HepG2 (cell line): ENCODE data around the gene TRAPPC12. TPM values are rescaled to one million over a fixed set of nuclear protein-coding genes. Genes with fewer than 3 reads are reported as not detected.
A peak's percentile ranks its signal among the peaks of the same experiment; 100 is the strongest.

Source experiments
- BHLHE40 ChIP-seq: IDR thresholded peaks from 2 replicates; pipeline ENCODE4 v1.6.1; 2011; ENCODE audit warnings: low read length, improper control_type of control experiment
- MBNL3 ChIP-seq: fragments of 250-450 bp; sonication (Bioruptor Pico); conservative IDR thresholded peaks from 2 replicates; pipeline ENCODE4 v1.8.0; 2022; ENCODE audit warnings: mild to moderate bottlenecking, inconsistent platforms
- MEF2D ChIP-seq: sonication (generic); formaldehyde crosslinking; IDR thresholded peaks from 2 replicates; pipeline ENCODE4 v1.5.1; 2020; ENCODE audit warnings: mild to moderate bottlenecking, missing genetic modification reagents
- SSRP1 ChIP-seq: IDR thresholded peaks from 2 replicates; pipeline ENCODE4 v1.6.1; 2016; ENCODE audit warnings: control low read depth
- ZBTB20 ChIP-seq: sonication (generic); formaldehyde crosslinking; IDR thresholded peaks from 2 replicates; pipeline ENCODE4 v1.8.1; 2023; ENCODE audit warnings: missing genetic modification reagents, low read depth, mild to moderate bottlenecking, borderline replicate concordance
- ZIK1 ChIP-seq: sonication (generic); formaldehyde crosslinking; IDR thresholded peaks from 2 replicates; pipeline ENCODE4 v1.5.0; 2020; ENCODE audit warnings: mild to moderate bottlenecking, low read depth, missing genetic modification reagents, borderline replicate concordance
- ZNF598 ChIP-seq: sonication (generic); formaldehyde crosslinking; IDR thresholded peaks from 2 replicates; pipeline ENCODE4 v1.5.1; 2020; ENCODE audit warnings: mild to moderate bottlenecking, missing genetic modification reagents, borderline replicate concordance
- ZNF792 ChIP-seq: IDR thresholded peaks from 2 replicates; pipeline ENCODE4 v1.6.1; 2016
- polyA plus RNA-seq, 8 experiments: library from polyadenylated mRNA; depleted of rRNA in 3 of 8; stranded (reverse) in 7 of 8; unstranded in 1 of 8; fragments of >200 nt; fragmentation: Illumina TruSeq in 4 of 8; extraction: Trizol in 4 of 8; gene quantifications; 2 replicates each; pipeline versions ENCODE4 v1.2.1 to v1.2.3, GENCODE V29; 2011 to 2016; ENCODE audit warnings: low read depth in 4 of 8, missing spikeins in 1 of 8, mixed read lengths in 1 of 8; ENCODE audit not compliant: insufficient read depth in 1 of 8
- total RNA-seq, 5 experiments: library from RNA; depleted of rRNA; stranded (reverse); fragments of >200 nt; fragmentation: Illumina TruSeq; extraction: Trizol; gene quantifications; 2 replicates each; pipeline ENCODE4 v1.2.3, GENCODE V29; 2016; ENCODE audit warnings: low read depth in 1 of 5
- TF ChIP-seq, protein P1 (sequence below): sonication (generic); formaldehyde crosslinking; IDR thresholded peaks from 2 replicates; pipeline ENCODE4 v1.4.0; 2020; ENCODE audit warnings: mild to moderate bottlenecking, low read depth, missing genetic modification reagents
- TF ChIP-seq, protein P2 (sequence below): fragments of 450-650 bp; IDR thresholded peaks from 2 replicates; pipeline ENCODE4 v1.6.1; 2017; ENCODE audit warnings: mild to moderate bottlenecking
- TF ChIP-seq, protein P3 (sequence below): IDR thresholded peaks from 2 replicates; pipeline ENCODE4 v1.6.1; 2012; ENCODE audit warnings: low read length, improper control_type of control experiment
- TF ChIP-seq, protein P4 (sequence below): sonication (generic); formaldehyde crosslinking; IDR thresholded peaks from 2 replicates; pipeline ENCODE4 v1.4.0; 2020; ENCODE audit warnings: low read depth, mild to moderate bottlenecking, missing genetic modification reagents
- TF ChIP-seq, protein P5 (sequence below): sonication (generic); formaldehyde crosslinking; IDR thresholded peaks from 2 replicates; pipeline ENCODE4 v1.4.0; 2020; ENCODE audit warnings: mild to moderate bottlenecking, missing genetic modification reagents

TRAPPC12 gene
- total and polyA plus RNA-seq, 2 of the 13 experiments (the other 11 are each of a cell fraction or from before 2014, with no cell fraction given), result 46.4 to 97.7 TPM

DNA sequence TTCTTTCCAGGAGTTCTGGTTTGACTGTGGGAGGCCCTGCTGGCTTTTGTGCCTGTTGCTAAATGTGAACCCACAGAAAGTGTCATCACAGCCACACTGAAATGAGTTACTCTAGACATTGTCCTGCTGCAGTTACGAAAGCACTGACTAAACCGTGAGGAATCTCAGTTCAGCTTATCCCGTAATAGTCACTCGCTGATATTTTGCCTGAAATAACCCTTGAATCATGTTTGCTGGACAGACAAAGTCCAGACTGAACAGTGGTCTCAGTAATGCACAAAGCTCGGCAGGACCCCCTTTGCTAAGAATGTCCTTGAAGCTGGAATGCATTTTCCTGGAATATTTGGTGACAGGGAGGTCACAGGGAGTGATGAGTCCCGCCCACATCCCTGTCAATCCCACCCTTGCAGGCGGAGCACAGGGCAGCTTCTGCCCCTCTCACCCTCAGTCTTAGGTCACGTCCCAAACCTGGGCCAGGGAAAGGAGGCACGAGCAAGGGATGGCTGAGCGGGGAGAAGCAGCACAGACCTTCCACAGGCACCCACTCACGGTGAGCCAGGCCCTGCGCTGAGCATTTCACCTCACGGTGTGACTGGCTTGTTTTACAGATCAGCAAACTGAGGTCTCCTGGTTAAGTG, 86.5 kb downstream of the TRAPPC12 start (continued):
- TF ChIP-seq MEF2D (CRISPR knock-in tag), result peak; percentile 97
- TF ChIP-seq, protein P1, sequence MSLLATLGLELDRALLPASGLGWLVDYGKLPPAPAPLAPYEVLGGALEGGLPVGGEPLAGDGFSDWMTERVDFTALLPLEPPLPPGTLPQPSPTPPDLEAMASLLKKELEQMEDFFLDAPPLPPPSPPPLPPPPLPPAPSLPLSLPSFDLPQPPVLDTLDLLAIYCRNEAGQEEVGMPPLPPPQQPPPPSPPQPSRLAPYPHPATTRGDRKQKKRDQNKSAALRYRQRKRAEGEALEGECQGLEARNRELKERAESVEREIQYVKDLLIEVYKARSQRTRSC, result no peak
- TF ChIP-seq ZIK1 (CRISPR knock-in tag), result no peak
- TF ChIP-seq MBNL3 (CRISPR knock-in tag), result no peak
- TF ChIP-seq, protein P2, sequence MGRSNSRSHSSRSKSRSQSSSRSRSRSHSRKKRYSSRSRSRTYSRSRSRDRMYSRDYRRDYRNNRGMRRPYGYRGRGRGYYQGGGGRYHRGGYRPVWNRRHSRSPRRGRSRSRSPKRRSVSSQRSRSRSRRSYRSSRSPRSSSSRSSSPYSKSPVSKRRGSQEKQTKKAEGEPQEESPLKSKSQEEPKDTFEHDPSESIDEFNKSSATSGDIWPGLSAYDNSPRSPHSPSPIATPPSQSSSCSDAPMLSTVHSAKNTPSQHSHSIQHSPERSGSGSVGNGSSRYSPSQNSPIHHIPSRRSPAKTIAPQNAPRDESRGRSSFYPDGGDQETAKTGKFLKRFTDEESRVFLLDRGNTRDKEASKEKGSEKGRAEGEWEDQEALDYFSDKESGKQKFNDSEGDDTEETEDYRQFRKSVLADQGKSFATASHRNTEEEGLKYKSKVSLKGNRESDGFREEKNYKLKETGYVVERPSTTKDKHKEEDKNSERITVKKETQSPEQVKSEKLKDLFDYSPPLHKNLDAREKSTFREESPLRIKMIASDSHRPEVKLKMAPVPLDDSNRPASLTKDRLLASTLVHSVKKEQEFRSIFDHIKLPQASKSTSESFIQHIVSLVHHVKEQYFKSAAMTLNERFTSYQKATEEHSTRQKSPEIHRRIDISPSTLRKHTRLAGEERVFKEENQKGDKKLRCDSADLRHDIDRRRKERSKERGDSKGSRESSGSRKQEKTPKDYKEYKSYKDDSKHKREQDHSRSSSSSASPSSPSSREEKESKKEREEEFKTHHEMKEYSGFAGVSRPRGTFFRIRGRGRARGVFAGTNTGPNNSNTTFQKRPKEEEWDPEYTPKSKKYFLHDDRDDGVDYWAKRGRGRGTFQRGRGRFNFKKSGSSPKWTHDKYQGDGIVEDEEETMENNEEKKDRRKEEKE, result no peak
- TF ChIP-seq BHLHE40, result no peak
- peak; percentile 91 for TF ChIP-seq ZNF598 (CRISPR knock-in tag)
- TF ChIP-seq SSRP1 (CRISPR knock-in tag), result no peak
- TF ChIP-seq ZNF792 (CRISPR knock-in tag), result peak; percentile 75
- TF ChIP-seq, protein P3, sequence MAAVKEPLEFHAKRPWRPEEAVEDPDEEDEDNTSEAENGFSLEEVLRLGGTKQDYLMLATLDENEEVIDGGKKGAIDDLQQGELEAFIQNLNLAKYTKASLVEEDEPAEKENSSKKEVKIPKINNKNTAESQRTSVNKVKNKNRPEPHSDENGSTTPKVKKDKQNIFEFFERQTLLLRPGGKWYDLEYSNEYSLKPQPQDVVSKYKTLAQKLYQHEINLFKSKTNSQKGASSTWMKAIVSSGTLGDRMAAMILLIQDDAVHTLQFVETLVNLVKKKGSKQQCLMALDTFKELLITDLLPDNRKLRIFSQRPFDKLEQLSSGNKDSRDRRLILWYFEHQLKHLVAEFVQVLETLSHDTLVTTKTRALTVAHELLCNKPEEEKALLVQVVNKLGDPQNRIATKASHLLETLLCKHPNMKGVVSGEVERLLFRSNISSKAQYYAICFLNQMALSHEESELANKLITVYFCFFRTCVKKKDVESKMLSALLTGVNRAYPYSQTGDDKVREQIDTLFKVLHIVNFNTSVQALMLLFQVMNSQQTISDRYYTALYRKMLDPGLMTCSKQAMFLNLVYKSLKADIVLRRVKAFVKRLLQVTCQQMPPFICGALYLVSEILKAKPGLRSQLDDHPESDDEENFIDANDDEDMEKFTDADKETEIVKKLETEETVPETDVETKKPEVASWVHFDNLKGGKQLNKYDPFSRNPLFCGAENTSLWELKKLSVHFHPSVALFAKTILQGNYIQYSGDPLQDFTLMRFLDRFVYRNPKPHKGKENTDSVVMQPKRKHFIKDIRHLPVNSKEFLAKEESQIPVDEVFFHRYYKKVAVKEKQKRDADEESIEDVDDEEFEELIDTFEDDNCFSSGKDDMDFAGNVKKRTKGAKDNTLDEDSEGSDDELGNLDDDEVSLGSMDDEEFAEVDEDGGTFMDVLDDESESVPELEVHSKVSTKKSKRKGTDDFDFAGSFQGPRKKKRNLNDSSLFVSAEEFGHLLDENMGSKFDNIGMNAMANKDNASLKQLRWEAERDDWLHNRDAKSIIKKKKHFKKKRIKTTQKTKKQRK, result no peak
- TF ChIP-seq, protein P4, sequence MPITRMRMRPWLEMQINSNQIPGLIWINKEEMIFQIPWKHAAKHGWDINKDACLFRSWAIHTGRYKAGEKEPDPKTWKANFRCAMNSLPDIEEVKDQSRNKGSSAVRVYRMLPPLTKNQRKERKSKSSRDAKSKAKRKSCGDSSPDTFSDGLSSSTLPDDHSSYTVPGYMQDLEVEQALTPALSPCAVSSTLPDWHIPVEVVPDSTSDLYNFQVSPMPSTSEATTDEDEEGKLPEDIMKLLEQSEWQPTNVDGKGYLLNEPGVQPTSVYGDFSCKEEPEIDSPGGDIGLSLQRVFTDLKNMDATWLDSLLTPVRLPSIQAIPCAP, result no peak
- TF ChIP-seq, protein P5, sequence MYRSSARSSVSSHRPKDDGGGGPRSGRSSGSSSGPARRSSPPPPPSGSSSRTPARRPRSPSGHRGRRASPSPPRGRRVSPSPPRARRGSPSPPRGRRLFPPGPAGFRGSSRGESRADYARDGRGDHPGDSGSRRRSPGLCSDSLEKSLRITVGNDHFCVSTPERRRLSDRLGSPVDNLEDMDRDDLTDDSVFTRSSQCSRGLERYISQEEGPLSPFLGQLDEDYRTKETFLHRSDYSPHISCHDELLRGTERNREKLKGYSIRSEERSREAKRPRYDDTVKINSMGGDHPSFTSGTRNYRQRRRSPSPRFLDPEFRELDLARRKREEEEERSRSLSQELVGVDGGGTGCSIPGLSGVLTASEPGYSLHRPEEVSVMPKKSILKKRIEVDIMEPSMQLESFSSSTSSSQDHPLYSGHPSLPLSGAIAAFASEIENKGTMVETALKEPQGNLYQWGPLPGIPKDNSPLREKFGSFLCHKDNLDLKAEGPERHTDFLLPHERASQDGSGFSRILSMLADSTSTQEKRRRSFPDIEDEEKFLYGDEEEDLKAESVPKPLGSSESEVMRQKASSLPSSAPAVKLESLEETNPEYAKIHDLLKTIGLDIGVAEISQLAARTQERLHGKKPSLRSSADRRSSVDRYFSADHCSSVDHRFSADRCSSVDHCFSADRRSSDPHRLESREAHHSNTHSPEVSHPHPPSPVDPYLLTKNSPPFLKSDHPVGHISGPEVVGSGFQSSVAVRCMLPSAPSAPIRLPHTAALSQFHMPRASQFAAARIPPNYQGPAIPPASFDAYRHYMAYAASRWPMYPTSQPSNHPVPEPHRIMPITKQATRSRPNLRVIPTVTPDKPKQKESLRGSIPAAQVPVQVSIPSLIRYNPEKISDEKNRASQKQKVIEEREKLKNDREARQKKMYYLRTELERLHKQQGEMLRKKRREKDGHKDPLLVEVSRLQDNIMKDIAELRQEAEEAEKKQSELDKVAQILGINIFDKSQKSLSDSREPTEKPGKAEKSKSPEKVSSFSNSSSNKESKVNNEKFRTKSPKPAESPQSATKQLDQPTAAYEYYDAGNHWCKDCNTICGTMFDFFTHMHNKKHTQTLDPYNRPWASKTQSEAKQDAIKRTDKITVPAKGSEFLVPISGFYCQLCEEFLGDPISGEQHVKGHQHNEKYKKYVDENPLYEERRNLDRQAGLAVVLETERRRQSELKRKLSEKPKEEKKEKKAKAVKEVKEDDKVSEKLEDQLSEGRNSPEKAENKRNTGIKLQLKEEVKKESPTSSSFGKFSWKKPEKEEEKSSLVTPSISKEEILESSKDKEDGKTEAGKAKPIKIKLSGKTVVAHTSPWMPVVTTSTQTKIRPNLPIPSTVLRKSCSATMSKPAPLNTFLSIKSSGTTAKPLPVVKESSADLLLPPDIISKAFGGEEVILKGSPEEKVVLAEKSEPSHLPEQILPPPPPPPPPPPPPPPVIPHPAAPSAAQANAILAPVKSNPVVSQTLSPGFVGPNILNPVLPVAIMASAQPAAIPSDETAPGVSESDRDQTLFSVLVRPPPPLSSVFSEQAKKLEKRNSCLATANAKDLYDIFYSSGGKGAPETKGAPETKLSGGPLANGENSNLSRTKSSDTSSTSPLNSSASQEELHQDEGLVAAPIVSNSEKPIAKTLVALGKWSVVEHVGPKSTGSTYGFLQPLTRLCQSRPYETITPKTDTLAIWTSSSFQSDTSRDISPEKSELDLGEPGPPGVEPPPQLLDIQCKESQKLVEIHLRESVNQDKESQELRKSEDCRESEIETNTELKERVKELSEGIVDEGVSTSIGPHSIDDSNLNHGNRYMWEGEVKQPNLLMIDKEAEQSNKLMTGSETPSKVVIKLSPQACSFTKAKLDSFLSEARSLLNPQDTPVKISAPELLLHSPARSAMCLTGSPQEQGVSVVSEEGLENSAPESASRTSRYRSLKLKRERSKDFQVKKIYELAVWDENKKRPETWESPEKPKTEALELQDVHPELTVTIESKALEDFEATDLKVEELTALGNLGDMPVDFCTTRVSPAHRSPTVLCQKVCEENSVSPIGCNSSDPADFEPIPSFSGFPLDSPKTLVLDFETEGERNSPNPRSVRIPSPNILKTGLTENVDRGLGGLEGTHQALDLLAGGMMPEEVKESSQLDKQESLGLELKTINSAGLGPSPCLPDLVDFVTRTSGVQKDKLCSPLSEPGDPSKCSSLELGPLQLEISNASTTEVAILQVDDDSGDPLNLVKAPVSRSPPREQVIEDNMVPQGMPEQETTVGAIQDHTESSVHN (CRISPR knock-in tag), result no peak; the same call in 1 of the 2 replicates
- TF ChIP-seq ZBTB20, result peak; percentile 85
